ENCODE data around the gene APEX1.

APEX1 gene

GRCh38 chr14:20472536-20473169, 17.6 kb downstream of the APEX1 start:
- peaks cover 59% of the 10 kb centered on the region for H3K4me1 ChIP-seq (ENCODE audit: control insufficient read depth, insufficient read depth, low read length, poor library complexity, severe bottlenecking)
- H3K27me3 ChIP-seq (replicated peaks; ENCODE audit: control insufficient read depth, insufficient read depth, low read length, poor library complexity, severe bottlenecking), result no peaks in the 10 kb centered on the region
- H3K4me3 ChIP-seq (ENCODE audit: insufficient read depth, low read depth, low read length, poor library complexity, severe bottlenecking), result no peak overlapping the region
- DNase-seq, result no peak
- no peaks in the 10 kb centered on the region for H3K9me3 ChIP-seq (ENCODE audit: control insufficient read depth, low read length)
- H3K27ac ChIP-seq (ENCODE audit: insufficient read depth, low read length, poor library complexity, severe bottlenecking), result peak overlapping the region; percentile 30
- H3K36me3 ChIP-seq (ENCODE audit: control insufficient read depth, insufficient read depth, low read length), result peaks cover 47% of the 10 kb centered on the region

GRCh38 chr14:20476776-20477175, 21.8 kb downstream of the APEX1 start:
- Histone ChIP-seq H3K4me3 (ENCODE audit: insufficient read depth, low read depth, low read length, poor library complexity, severe bottlenecking) (peak overlapping the region; percentile 30), H3K27me3 (replicated peaks; ENCODE audit: control insufficient read depth, insufficient read depth, low read length, poor library complexity, severe bottlenecking) (no peaks in the 10 kb centered on the region), H3K4me1 (ENCODE audit: control insufficient read depth, insufficient read depth, low read length, poor library complexity, severe bottlenecking) (peaks cover 61% of the 10 kb centered on the region), H3K27ac (ENCODE audit: insufficient read depth, low read length, poor library complexity, severe bottlenecking) (peak overlapping the region; percentile 66), H3K36me3 (ENCODE audit: control insufficient read depth, insufficient read depth, low read length) (peaks cover 47% of the 10 kb centered on the region), H3K9me3 (ENCODE audit: control insufficient read depth, low read length) (no peaks in the 10 kb centered on the region)
- no peak for DNase-seq

- peaks cover 41% of the 10 kb centered on the region for H3K36me3 ChIP-seq (ENCODE audit: control insufficient read depth, insufficient read depth, low read length)
- DNase-seq, result peak; percentile 11 to 26 (median 21)
- peak overlapping the region; percentile 66 for H3K27ac ChIP-seq (ENCODE audit: insufficient read depth, low read length, poor library complexity, severe bottlenecking)
- no peaks in the 10 kb centered on the region for H3K9me3 ChIP-seq (ENCODE audit: control insufficient read depth, low read length)
- H3K27me3 ChIP-seq (replicated peaks; ENCODE audit: control insufficient read depth, insufficient read depth, low read length, poor library complexity, severe bottlenecking), result no peaks in the 10 kb centered on the region
- H3K4me1 ChIP-seq (ENCODE audit: control insufficient read depth, insufficient read depth, low read length, poor library complexity, severe bottlenecking), result peaks cover 59% of the 10 kb centered on the region
- peak overlapping the region; percentile 30 for H3K4me3 ChIP-seq (ENCODE audit: insufficient read depth, low read depth, low read length, poor library complexity, severe bottlenecking)
Observed at GRCh38 chr14:20477211-20477876, 22.3 kb downstream of the APEX1 start.

- H3K9me3 ChIP-seq (ENCODE audit: control insufficient read depth, low read length), result no peaks in the 10 kb centered on the region
- peaks cover 26% of the 10 kb centered on the region for H3K36me3 ChIP-seq (ENCODE audit: control insufficient read depth, insufficient read depth, low read length)
- H3K4me3 ChIP-seq (ENCODE audit: insufficient read depth, low read depth, low read length, poor library complexity, severe bottlenecking), result no peak overlapping the region
- DNase-seq, result no peak
- H3K4me1 ChIP-seq (ENCODE audit: control insufficient read depth, insufficient read depth, low read length, poor library complexity, severe bottlenecking), result peaks cover 51% of the 10 kb centered on the region
- H3K27ac ChIP-seq (ENCODE audit: insufficient read depth, low read length, poor library complexity, severe bottlenecking), result no peak overlapping the region
- H3K27me3 ChIP-seq (replicated peaks; ENCODE audit: control insufficient read depth, insufficient read depth, low read length, poor library complexity, severe bottlenecking), result no peaks in the 10 kb centered on the region
Observed at GRCh38 chr14:20478894-20479293, 23.9 kb downstream of the APEX1 start.

DNA sequence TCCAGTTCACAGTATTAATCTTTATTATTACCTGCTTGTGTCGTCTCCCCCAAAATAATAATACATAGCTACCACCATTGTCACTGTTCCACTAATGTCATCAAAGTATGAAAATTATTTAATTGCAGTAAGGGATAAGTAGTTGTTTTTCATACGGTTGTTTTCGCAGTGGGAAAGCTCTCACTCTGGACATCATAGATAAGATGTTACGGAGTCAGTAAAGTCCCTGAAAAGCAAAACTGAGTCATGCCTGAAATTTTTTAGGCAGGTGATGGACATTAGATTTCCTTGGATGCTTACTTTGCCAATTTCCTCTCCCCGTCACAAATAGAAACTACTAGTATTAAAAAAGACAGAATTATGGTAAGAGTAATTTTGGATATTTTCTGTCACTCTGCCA, 27.4 kb downstream of the APEX1 start:
- Histone ChIP-seq H3K27me3 (replicated peaks; ENCODE audit: control insufficient read depth, insufficient read depth, low read length, poor library complexity, severe bottlenecking) (no peaks in the 10 kb centered on the region), H3K4me1 (ENCODE audit: control insufficient read depth, insufficient read depth, low read length, poor library complexity, severe bottlenecking) (peaks cover 26% of the 10 kb centered on the region), H3K36me3 (ENCODE audit: control insufficient read depth, insufficient read depth, low read length) (no peaks in the 10 kb centered on the region), H3K27ac (ENCODE audit: insufficient read depth, low read length, poor library complexity, severe bottlenecking) (no peak overlapping the region), H3K9me3 (ENCODE audit: control insufficient read depth, low read length) (no peaks in the 10 kb centered on the region), H3K4me3 (ENCODE audit: insufficient read depth, low read depth, low read length, poor library complexity, severe bottlenecking) (no peak overlapping the region)
- DNase-seq, result no peak

GRCh38 chr14:20485900-20486299, 30.9 kb downstream of the APEX1 start:
- no peak overlapping the region for H3K27ac ChIP-seq (ENCODE audit: insufficient read depth, low read length, poor library complexity, severe bottlenecking)
- no peak overlapping the region for H3K4me3 ChIP-seq (ENCODE audit: insufficient read depth, low read depth, low read length, poor library complexity, severe bottlenecking)
- no peaks in the 10 kb centered on the region for H3K27me3 ChIP-seq (replicated peaks; ENCODE audit: control insufficient read depth, insufficient read depth, low read length, poor library complexity, severe bottlenecking)
- no peaks in the 10 kb centered on the region for H3K9me3 ChIP-seq (ENCODE audit: control insufficient read depth, low read length)
- H3K36me3 ChIP-seq (ENCODE audit: control insufficient read depth, insufficient read depth, low read length), result no peaks in the 10 kb centered on the region
- DNase-seq, result no peak
- peaks cover 34% of the 10 kb centered on the region for H3K4me1 ChIP-seq (ENCODE audit: control insufficient read depth, insufficient read depth, low read length, poor library complexity, severe bottlenecking)

DNA sequence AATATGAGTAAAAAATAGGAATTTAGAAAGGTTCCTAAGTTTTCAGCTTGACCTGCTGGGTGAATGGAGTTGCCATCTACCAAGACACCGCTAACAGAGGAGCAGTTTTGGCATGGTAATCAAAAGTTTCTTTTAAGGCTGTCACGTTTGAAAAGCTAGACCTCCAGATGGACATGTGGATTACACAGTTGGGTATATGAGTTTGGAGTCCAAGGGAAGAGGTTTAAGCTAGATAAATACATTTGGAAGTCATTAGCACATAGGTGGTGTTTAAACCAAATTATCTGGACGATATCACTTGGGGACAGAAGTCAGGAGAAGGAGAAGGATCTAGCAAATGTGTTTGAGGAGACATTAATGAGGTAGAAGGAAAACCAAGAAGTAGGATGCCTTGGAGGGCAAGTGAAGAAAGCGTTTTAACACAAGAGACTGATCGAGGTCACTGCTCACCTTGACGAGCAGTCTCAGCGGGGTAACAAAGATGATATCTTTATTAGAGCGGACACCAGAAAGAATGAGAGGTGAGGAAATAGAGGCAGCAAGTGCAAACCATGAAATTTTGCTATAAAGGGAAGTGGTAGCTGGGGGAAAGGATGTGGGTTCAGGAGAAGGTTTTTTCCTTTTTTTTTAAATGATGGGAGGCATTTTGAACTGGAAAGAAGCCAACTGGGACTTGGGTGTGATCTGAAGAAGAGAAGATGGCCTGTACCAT, 31.8 kb downstream of the APEX1 start:
- Histone ChIP-seq H3K27me3 (replicated peaks; ENCODE audit: control insufficient read depth, insufficient read depth, low read length, poor library complexity, severe bottlenecking) (no peaks in the 10 kb centered on the region), H3K36me3 (ENCODE audit: control insufficient read depth, insufficient read depth, low read length) (no peaks in the 10 kb centered on the region), H3K27ac (ENCODE audit: insufficient read depth, low read length, poor library complexity, severe bottlenecking) (no peak overlapping the region), H3K9me3 (ENCODE audit: control insufficient read depth, low read length) (no peaks in the 10 kb centered on the region), H3K4me1 (ENCODE audit: control insufficient read depth, insufficient read depth, low read length, poor library complexity, severe bottlenecking) (peaks cover 34% of the 10 kb centered on the region), H3K4me3 (ENCODE audit: insufficient read depth, low read depth, low read length, poor library complexity, severe bottlenecking) (no peak overlapping the region)
- no peak for DNase-seq

- DNase-seq, result no peak
- Histone ChIP-seq H3K27me3 (replicated peaks; ENCODE audit: control insufficient read depth, insufficient read depth, low read length, poor library complexity, severe bottlenecking) (no peaks in the 10 kb centered on the region), H3K4me3 (ENCODE audit: insufficient read depth, low read depth, low read length, poor library complexity, severe bottlenecking) (no peak overlapping the region), H3K36me3 (ENCODE audit: control insufficient read depth, insufficient read depth, low read length) (no peaks in the 10 kb centered on the region), H3K9me3 (ENCODE audit: control insufficient read depth, low read length) (no peaks in the 10 kb centered on the region), H3K4me1 (ENCODE audit: control insufficient read depth, insufficient read depth, low read length, poor library complexity, severe bottlenecking) (peaks cover 34% of the 10 kb centered on the region), H3K27ac (ENCODE audit: insufficient read depth, low read length, poor library complexity, severe bottlenecking) (no peak overlapping the region)
Observed at GRCh38 chr14:20487396-20487725, 32.3 kb downstream of the APEX1 start.

GRCh38 chr14:20489093-20489994, 34.3 kb downstream of the APEX1 start:
- H3K4me3 ChIP-seq (ENCODE audit: insufficient read depth, low read depth, low read length, poor library complexity, severe bottlenecking), result no peak overlapping the region
- H3K36me3 ChIP-seq (ENCODE audit: control insufficient read depth, insufficient read depth, low read length), result no peaks in the 10 kb centered on the region
- H3K27me3 ChIP-seq (replicated peaks; ENCODE audit: control insufficient read depth, insufficient read depth, low read length, poor library complexity, severe bottlenecking), result no peaks in the 10 kb centered on the region
- no peaks in the 10 kb centered on the region for H3K9me3 ChIP-seq (ENCODE audit: control insufficient read depth, low read length)
- H3K27ac ChIP-seq (ENCODE audit: insufficient read depth, low read length, poor library complexity, severe bottlenecking), result no peak overlapping the region
- DNase-seq, result no peak
- peaks cover 34% of the 10 kb centered on the region for H3K4me1 ChIP-seq (ENCODE audit: control insufficient read depth, insufficient read depth, low read length, poor library complexity, severe bottlenecking)

Data from effector memory CD4-positive, alpha-beta T cell (primary cell).